ENCODE results near the gene CCNI2. TPM values are rescaled to one million over a fixed set of nuclear protein-coding genes. Genes with fewer than 3 reads are reported as not detected.

The CCNI2 gene
- total RNA-seq, result 52.5 and 55.6 TPM in 2 replicates

GRCh38 chr5:132746954-132747615 lies at the start of gene CCNI2:
CCNI2 (plus strand) TSS chr5:132747426; CDS start chr5:132747496, 70 bp downstream.
- Mint-ChIP-seq H3K27me3 (ENCODE audit: insufficient read depth) (peaks cover 20% of the 10 kb centered on the region), H3K36me3 (ENCODE audit: low read depth) (peaks cover 20% of the 10 kb centered on the region), H3K9me3 (no peaks in the 10 kb centered on the region), H3K4me1 (ENCODE audit: low read depth) (peaks cover 45% of the 10 kb centered on the region), H3K4me3 (peak within 1 kb of the TSS; percentile 82), H3K27ac (peak within 1 kb of the TSS; percentile 86)
- peak; percentile 65 for DNase-seq (ENCODE audit: low spot score)
- intact Hi-C loops (cut with micrococcal nuclease), result loop anchor here (1.0 to 10.0 kb wide), 4 partner anchors 10 to 672 kb away; partner anchors contain the start of genes CSF2 and KIF3A

- Mint-ChIP-seq H3K27me3 (ENCODE audit: insufficient read depth) (no peaks in the 10 kb centered on the region), H3K27ac (no peak overlapping the region), H3K9me3 (no peaks in the 10 kb centered on the region), H3K36me3 (ENCODE audit: low read depth) (peaks cover 49% of the 10 kb centered on the region), H3K4me3 (no peak overlapping the region), H3K4me1 (ENCODE audit: low read depth) (peaks cover 30% of the 10 kb centered on the region)
- intact Hi-C loops (cut with micrococcal nuclease), result no loop called here
- no peak for DNase-seq (ENCODE audit: low spot score)
These were observed 42.4 kb upstream of the CCNI2 start for GRCh38 chr5:132704875-132705274.

- Mint-ChIP-seq H3K27ac (peak overlapping the region; percentile 52), H3K4me3 (no peak overlapping the region), H3K27me3 (ENCODE audit: insufficient read depth) (no peaks in the 10 kb centered on the region), H3K36me3 (ENCODE audit: low read depth) (peaks cover 34% of the 10 kb centered on the region), H3K4me1 (ENCODE audit: low read depth) (peaks cover 19% of the 10 kb centered on the region), H3K9me3 (no peaks in the 10 kb centered on the region)
- no peak for DNase-seq (ENCODE audit: low spot score)
- intact Hi-C loops (cut with micrococcal nuclease), result no loop called here
These were observed 38.6 kb upstream of the CCNI2 start for GRCh38 chr5:132708645-132709044.

GRCh38 chr5:132714456-132715307 lies 32.5 kb upstream of the CCNI2 start:
- H3K4me3 Mint-ChIP-seq, result peak overlapping the region; percentile 43
- H3K27me3 Mint-ChIP-seq (ENCODE audit: insufficient read depth), result no peaks in the 10 kb centered on the region
- peaks cover 15% of the 10 kb centered on the region for H3K4me1 Mint-ChIP-seq (ENCODE audit: low read depth)
- H3K27ac Mint-ChIP-seq, result no peak overlapping the region
- DNase-seq (ENCODE audit: low spot score), result no peak
- intact Hi-C loops (cut with micrococcal nuclease), result loop anchor here (1.0 to 5.0 kb wide), 8 partner anchors 22 to 207 kb away; no protein-coding TSS in a partner anchor
- H3K9me3 Mint-ChIP-seq, result no peaks in the 10 kb centered on the region
- peaks cover 37% of the 10 kb centered on the region for H3K36me3 Mint-ChIP-seq (ENCODE audit: low read depth)

GRCh38 chr5:132718544-132719312 lies 28.5 kb upstream of the CCNI2 start:
- no peak overlapping the region for H3K4me3 Mint-ChIP-seq

GRCh38 chr5:132725745-132726144 lies 21.5 kb upstream of the CCNI2 start:
- intact Hi-C loops (cut with micrococcal nuclease), result no loop called here
- no peak for DNase-seq (ENCODE audit: low spot score)
- Mint-ChIP-seq H3K36me3 (ENCODE audit: low read depth) (peaks cover 38% of the 10 kb centered on the region), H3K4me3 (no peak overlapping the region), H3K4me1 (ENCODE audit: low read depth) (peaks cover 7% of the 10 kb centered on the region), H3K27me3 (ENCODE audit: insufficient read depth) (no peaks in the 10 kb centered on the region), H3K9me3 (no peaks in the 10 kb centered on the region), H3K27ac (no peak overlapping the region)

More at GRCh38 chr5:132718544-132719312, 28.5 kb upstream of the CCNI2 start:
- no peaks in the 10 kb centered on the region for H3K9me3 Mint-ChIP-seq
- H3K27ac Mint-ChIP-seq, result no peak overlapping the region
- intact Hi-C loops (cut with micrococcal nuclease), result no loop called here
- peaks cover 15% of the 10 kb centered on the region for H3K4me1 Mint-ChIP-seq (ENCODE audit: low read depth)
- H3K27me3 Mint-ChIP-seq (ENCODE audit: insufficient read depth), result no peaks in the 10 kb centered on the region
- DNase-seq (ENCODE audit: low spot score), result no peak
- peaks cover 42% of the 10 kb centered on the region for H3K36me3 Mint-ChIP-seq (ENCODE audit: low read depth)

- H3K27ac Mint-ChIP-seq, result no peak overlapping the region
- H3K4me3 Mint-ChIP-seq, result no peak overlapping the region
- no peak for DNase-seq (ENCODE audit: low spot score)
- peaks cover 28% of the 10 kb centered on the region for H3K4me1 Mint-ChIP-seq (ENCODE audit: low read depth)
- H3K36me3 Mint-ChIP-seq (ENCODE audit: low read depth), result peaks cover 37% of the 10 kb centered on the region
- H3K9me3 Mint-ChIP-seq, result no peaks in the 10 kb centered on the region
- H3K27me3 Mint-ChIP-seq (ENCODE audit: insufficient read depth), result no peaks in the 10 kb centered on the region
- intact Hi-C loops (cut with micrococcal nuclease), result no loop called here
These were observed 17.3 kb upstream of the CCNI2 start for GRCh38 chr5:132729896-132730295.

GRCh38 chr5:132733499-132734148 lies 13.6 kb upstream of the CCNI2 start:
- Mint-ChIP-seq H3K4me3 (no peak overlapping the region), H3K4me1 (ENCODE audit: low read depth) (peaks cover 51% of the 10 kb centered on the region), H3K9me3 (no peaks in the 10 kb centered on the region), H3K36me3 (ENCODE audit: low read depth) (peaks cover 20% of the 10 kb centered on the region), H3K27me3 (ENCODE audit: insufficient read depth) (no peaks in the 10 kb centered on the region), H3K27ac (no peak overlapping the region)
- intact Hi-C loops (cut with micrococcal nuclease), result no loop called here
- DNase-seq (ENCODE audit: low spot score), result no peak

GRCh38 chr5:132734687-132735086 lies 12.5 kb upstream of the CCNI2 start:
- Mint-ChIP-seq H3K36me3 (ENCODE audit: low read depth) (peaks cover 15% of the 10 kb centered on the region), H3K27ac (no peak overlapping the region), H3K4me1 (ENCODE audit: low read depth) (peaks cover 55% of the 10 kb centered on the region), H3K4me3 (peak overlapping the region; percentile 23), H3K27me3 (ENCODE audit: insufficient read depth) (peaks cover 4% of the 10 kb centered on the region), H3K9me3 (no peaks in the 10 kb centered on the region)
- intact Hi-C loops (cut with micrococcal nuclease), result no loop called here
- DNase-seq (ENCODE audit: low spot score), result no peak

GRCh38 chr5:132736853-132737833 lies 10.1 kb upstream of the CCNI2 start, which contains the start of gene KIF3A:
KIF3A (minus strand) TSS chr5:132737546; CDS start chr5:132737419, 127 bp downstream.
- Mint-ChIP-seq H3K4me3 (peak within 1 kb of the TSS; percentile 87), H3K4me1 (ENCODE audit: low read depth) (peaks cover 55% of the 10 kb centered on the region), H3K27ac (peak within 1 kb of the TSS; percentile 93), H3K9me3 (no peaks in the 10 kb centered on the region), H3K36me3 (ENCODE audit: low read depth) (peaks cover 9% of the 10 kb centered on the region), H3K27me3 (ENCODE audit: insufficient read depth) (peaks cover 10% of the 10 kb centered on the region)
- peak; percentile 98 for DNase-seq (ENCODE audit: low spot score)
- intact Hi-C loops (cut with micrococcal nuclease), result loop anchor here (1.0 to 2.0 kb wide), 11 partner anchors 10 to 314 kb away; partner anchors contain the start of genes AFF4, CCNI2, GDF9 and SEPTIN8

GRCh38 chr5:132737982-132738681 lies 9.1 kb upstream of the CCNI2 start:
- H3K4me3 Mint-ChIP-seq, result peak overlapping the region; percentile 87
- intact Hi-C loops (cut with micrococcal nuclease), result loop anchor here (1.0 to 2.0 kb wide), 7 partner anchors 9 to 313 kb away; partner anchors contain the start of genes AFF4, CCNI2, GDF9 and UQCRQ
- H3K27ac Mint-ChIP-seq, result peak overlapping the region; percentile 93
- H3K36me3 Mint-ChIP-seq (ENCODE audit: low read depth), result peaks cover 5% of the 10 kb centered on the region
- peaks cover 51% of the 10 kb centered on the region for H3K4me1 Mint-ChIP-seq (ENCODE audit: low read depth)
- peaks cover 14% of the 10 kb centered on the region for H3K27me3 Mint-ChIP-seq (ENCODE audit: insufficient read depth)
- no peak for DNase-seq (ENCODE audit: low spot score)
- H3K9me3 Mint-ChIP-seq, result no peaks in the 10 kb centered on the region

All from activated T-helper 1 cell treated with anti-CD3 and anti-CD28 coated beads, Interleukin-12 subunit alpha, Interleukin-12 subunit beta, Interleukin-2, Interleukin-4 antibody, amounts not matched to agents 30 ng/mL and 10 ng/mL and 1 ng/mL, durations not matched to agents 14 hours and 24 hours and 36 hours (primary cell).